Spleen (tissue), 7 donors: ENCODE data around the gene SAP30.

Source experiments
- POLR2A ChIP-seq, 3 donors: fragments of 450-650 bp; IDR thresholded peaks; one replicate each; pipeline ENCODE4 v1.5.1; 2017; ENCODE audit warnings: antibody characterized with exemption in 3 of 3, mild to moderate bottlenecking in 1 of 3
- POLR2AphosphoS5 ChIP-seq, 3 donors: sonication (generic); formaldehyde crosslinking; IDR thresholded peaks; one replicate each; pipeline ENCODE4 v1.5.1; 2017; ENCODE audit warnings: antibody characterized with exemption in 3 of 3
- TF ChIP-seq, protein P1 (sequence below), 11 experiments: fragments of 200-600 bp in 7 of 11; fragments of 450-650 bp in 4 of 11; sonication (generic) in 4 of 11; IDR thresholded peaks in 8 of 11; conservative IDR thresholded peaks in 3 of 11; 1 replicate in 7 of 11; 2 replicates in 4 of 11; pipeline versions ENCODE4 v1.4.0 to v1.8.0; 2016 to 2021; ENCODE audit warnings: antibody characterized with exemption in 11 of 11, inconsistent platforms in 4 of 11, mild to moderate bottlenecking in 1 of 11
- donor health status: DM: no; HTN: no; CAD: no; lungs with moderate emphysema.
- donor health status: DM: no; HTN: no; CAD: no.
- donor health status: DM: no; HTN: no; CAD: no.

DNA sequence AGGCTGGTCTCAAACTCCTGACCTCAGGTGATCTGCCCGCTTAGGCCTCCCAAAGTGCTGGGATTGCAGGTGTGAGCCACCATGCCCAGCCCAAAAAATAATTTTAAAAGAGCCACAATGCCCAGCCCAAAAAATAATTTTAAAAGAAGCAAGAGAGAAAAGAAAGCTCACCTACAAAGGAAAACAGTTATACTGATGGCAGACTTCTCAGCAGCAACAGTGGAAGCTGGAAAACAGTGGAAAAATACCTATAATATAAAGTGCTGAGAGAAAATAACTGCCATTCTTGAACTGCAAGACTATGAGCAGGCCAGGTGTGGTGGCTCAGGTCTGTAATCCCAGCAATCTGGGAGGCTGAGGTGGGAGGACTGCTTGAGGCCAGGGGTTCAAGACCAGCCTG, 23.3 kb upstream of the SAP30 start:
- TF ChIP-seq, protein P1, sequence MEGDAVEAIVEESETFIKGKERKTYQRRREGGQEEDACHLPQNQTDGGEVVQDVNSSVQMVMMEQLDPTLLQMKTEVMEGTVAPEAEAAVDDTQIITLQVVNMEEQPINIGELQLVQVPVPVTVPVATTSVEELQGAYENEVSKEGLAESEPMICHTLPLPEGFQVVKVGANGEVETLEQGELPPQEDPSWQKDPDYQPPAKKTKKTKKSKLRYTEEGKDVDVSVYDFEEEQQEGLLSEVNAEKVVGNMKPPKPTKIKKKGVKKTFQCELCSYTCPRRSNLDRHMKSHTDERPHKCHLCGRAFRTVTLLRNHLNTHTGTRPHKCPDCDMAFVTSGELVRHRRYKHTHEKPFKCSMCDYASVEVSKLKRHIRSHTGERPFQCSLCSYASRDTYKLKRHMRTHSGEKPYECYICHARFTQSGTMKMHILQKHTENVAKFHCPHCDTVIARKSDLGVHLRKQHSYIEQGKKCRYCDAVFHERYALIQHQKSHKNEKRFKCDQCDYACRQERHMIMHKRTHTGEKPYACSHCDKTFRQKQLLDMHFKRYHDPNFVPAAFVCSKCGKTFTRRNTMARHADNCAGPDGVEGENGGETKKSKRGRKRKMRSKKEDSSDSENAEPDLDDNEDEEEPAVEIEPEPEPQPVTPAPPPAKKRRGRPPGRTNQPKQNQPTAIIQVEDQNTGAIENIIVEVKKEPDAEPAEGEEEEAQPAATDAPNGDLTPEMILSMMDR (IDR thresholded peaks at IDR 0.05 in 8 of 11, conservative IDR thresholded peaks at IDR 0.05 in 3 of 11): no peak
- TF ChIP-seq POLR2A (IDR thresholded peaks at IDR 0.05): no peak
- no peak for TF ChIP-seq POLR2AphosphoS5 (IDR thresholded peaks at IDR 0.05)
